RWPE2 (cell line): ENCODE results near the gene LOXHD1.

Source experiments
- ATAC-seq: fragments of 200-7000 bp; cut with Tn5 transposase; 3 replicates; pipeline ENCODE4 v1.9.1; 2021; ENCODE audit warnings: low read depth
- DNase-seq: peaks from one replicate; pipeline ENCODE4 v3.0.0-alpha.2; 2020; ENCODE audit warnings: low spot score
- H3K27ac ChIP-seq: fragments of 450-650 bp; 2 replicates; pipeline ENCODE4 v1.5.1; 2017; ENCODE audit warnings: mild to moderate bottlenecking; ENCODE audit not compliant: poor library complexity, severe bottlenecking
- H3K27me3 ChIP-seq: fragments of 250-450 bp; sonication (Bioruptor Pico); 2 replicates; pipeline ENCODE4 v1.5.1; 2021; ENCODE audit warnings: mild to moderate bottlenecking, moderate library complexity; ENCODE audit not compliant: insufficient read depth, poor library complexity, severe bottlenecking
- H3K36me3 ChIP-seq: fragments of 250-450 bp; sonication (Bioruptor Pico); 2 replicates; pipeline ENCODE4 v1.5.1; 2020; ENCODE audit warnings: low read depth, mild to moderate bottlenecking, moderate library complexity
- H3K4me1 ChIP-seq: fragments of 250-450 bp; sonication (Bioruptor Pico); 2 replicates; pipeline ENCODE4 v1.5.1; 2021; ENCODE audit warnings: mild to moderate bottlenecking, moderate library complexity; ENCODE audit not compliant: insufficient read depth, poor library complexity, severe bottlenecking
- H3K4me3 ChIP-seq: fragments of 250-450 bp; sonication (Bioruptor Pico); 2 replicates; pipeline ENCODE4 v1.5.1; 2021; ENCODE audit warnings: mild to moderate bottlenecking, moderate library complexity; ENCODE audit not compliant: severe bottlenecking
- H3K9me3 ChIP-seq: fragments of 250-450 bp; sonication (Bioruptor Pico); 2 replicates; pipeline ENCODE4 v1.5.1; 2021; ENCODE audit warnings: mild to moderate bottlenecking, moderate library complexity; ENCODE audit not compliant: severe bottlenecking
- TF ChIP-seq, protein P1 (sequence below): fragments of 450-650 bp; IDR thresholded peaks from one replicate; pipeline ENCODE4 v1.5.1; 2017; ENCODE audit warnings: mild to moderate bottlenecking, moderate library complexity; ENCODE audit not compliant: poor library complexity, severe bottlenecking

The LOXHD1 gene

DNA sequence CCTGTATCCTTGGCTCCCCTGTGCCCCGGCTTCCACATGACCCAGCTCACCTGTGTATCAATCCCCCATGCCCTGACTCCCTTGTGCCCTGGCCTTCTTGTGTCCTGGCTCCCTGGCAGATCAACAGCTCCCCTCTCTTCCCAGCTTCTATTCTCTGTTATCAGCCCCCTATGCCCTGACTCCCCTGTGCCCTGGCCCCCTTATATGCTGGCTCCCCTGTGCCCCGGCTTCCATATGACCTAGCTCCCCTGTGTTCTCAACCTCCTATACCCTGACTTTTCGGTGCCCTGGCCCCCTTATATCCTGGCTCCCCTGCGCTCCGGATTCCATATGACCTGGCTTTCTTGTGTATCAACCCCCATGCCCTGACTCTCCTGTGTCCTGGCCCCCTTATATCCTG lies 209.2 kb downstream of the LOXHD1 start:
- Histone ChIP-seq H3K27me3 (no peaks in the 10 kb centered on the region), H3K27ac (no peak overlapping the region), H3K36me3 (peaks cover 19% of the 10 kb centered on the region), H3K4me1 (no peaks in the 10 kb centered on the region), H3K4me3 (no peak overlapping the region), H3K9me3 (peaks cover 2% of the 10 kb centered on the region)
- TF ChIP-seq, protein P1, sequence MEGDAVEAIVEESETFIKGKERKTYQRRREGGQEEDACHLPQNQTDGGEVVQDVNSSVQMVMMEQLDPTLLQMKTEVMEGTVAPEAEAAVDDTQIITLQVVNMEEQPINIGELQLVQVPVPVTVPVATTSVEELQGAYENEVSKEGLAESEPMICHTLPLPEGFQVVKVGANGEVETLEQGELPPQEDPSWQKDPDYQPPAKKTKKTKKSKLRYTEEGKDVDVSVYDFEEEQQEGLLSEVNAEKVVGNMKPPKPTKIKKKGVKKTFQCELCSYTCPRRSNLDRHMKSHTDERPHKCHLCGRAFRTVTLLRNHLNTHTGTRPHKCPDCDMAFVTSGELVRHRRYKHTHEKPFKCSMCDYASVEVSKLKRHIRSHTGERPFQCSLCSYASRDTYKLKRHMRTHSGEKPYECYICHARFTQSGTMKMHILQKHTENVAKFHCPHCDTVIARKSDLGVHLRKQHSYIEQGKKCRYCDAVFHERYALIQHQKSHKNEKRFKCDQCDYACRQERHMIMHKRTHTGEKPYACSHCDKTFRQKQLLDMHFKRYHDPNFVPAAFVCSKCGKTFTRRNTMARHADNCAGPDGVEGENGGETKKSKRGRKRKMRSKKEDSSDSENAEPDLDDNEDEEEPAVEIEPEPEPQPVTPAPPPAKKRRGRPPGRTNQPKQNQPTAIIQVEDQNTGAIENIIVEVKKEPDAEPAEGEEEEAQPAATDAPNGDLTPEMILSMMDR, result no peak
- ATAC-seq, result no peak
- DNase-seq, result no peak

- Histone ChIP-seq H3K4me1 (no peaks in the 10 kb centered on the region), H3K27ac (no peak overlapping the region), H3K4me3 (no peak overlapping the region), H3K9me3 (peaks cover 2% of the 10 kb centered on the region), H3K36me3 (peaks cover 19% of the 10 kb centered on the region), H3K27me3 (no peaks in the 10 kb centered on the region)
- ATAC-seq (no peak), DNase-seq (no peak)
- TF ChIP-seq, protein P1, result no peak
Observed at GRCh38 chr18:46447323-46447722, 209.7 kb downstream of the LOXHD1 start.

DNA sequence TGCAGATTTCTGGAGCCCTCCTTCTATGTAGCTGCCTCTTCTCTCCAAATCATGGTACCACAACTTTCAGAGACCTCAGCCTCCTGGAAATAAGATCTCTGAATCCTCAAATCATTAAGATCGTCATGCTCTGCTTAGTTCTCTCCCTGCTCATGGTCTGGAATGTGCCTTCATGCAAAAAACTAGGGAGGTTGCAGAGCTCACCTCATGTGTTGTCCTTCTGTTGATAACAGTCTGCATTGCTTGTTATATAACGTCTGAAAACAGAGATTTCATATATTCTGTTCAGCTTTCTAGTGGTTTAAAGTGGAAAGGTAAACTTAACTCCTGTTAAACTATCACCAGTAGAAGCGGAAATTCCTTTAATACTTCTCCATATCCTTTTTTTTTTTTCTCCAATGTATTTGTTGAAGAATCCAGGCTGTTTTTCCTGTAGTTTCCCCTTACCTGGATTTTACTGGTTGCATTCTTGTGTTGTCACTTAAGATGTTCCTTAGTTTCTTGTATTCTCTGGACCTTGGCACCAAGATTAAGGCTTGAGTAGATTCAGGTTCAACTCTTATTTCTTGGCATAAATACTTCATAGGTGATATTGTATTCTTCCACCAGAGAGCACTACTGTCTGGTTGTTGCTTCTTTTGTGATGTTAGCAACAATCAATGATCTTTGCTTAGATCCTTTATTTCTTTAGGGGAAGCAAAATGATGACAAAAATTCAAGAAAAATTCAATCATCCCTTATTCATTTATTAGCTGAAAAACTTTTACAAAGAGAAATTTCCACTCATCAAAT lies 211.3 kb downstream of the LOXHD1 start:
- Histone ChIP-seq H3K4me1 (no peaks in the 10 kb centered on the region), H3K27me3 (no peaks in the 10 kb centered on the region), H3K4me3 (no peak overlapping the region), H3K9me3 (peaks cover 2% of the 10 kb centered on the region), H3K27ac (no peak overlapping the region), H3K36me3 (peaks cover 15% of the 10 kb centered on the region)
- ATAC-seq, result no peak
- no peak for DNase-seq
- TF ChIP-seq, protein P1, result no peak

DNA sequence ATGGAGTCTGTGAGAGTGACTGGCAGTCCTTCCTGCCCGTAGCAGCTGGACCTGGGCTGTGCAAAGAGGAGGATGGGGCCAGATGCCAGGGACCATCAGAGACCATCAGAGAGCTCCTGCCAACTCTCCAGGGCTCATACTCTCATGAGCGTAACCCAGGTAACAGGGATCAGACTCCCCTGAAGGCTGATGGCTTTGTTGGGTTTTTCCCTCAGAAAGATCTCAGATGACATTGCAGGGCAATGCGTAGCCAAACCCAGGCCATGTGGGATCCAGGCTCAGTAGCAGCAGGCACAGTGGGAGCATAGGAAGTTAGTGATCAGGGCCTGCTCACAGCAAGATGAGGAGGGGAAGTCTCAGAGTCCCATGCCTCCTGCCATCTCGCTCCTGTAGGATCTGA lies 218.0 kb downstream of the LOXHD1 start:
- H3K27ac ChIP-seq, result no peak overlapping the region
- no peaks in the 10 kb centered on the region for H3K4me1 ChIP-seq
- DNase-seq (no peak), ATAC-seq (no peak)
- TF ChIP-seq, protein P1, result no peak
- H3K27me3 ChIP-seq, result no peaks in the 10 kb centered on the region
- peaks cover 9% of the 10 kb centered on the region; the same call in 1 of the 2 replicates for H3K36me3 ChIP-seq
- no peak overlapping the region for H3K4me3 ChIP-seq
- no peaks in the 10 kb centered on the region for H3K9me3 ChIP-seq

GRCh38 chr18:46437061-46437460 lies 220.0 kb downstream of the LOXHD1 start:
- peaks cover 14% of the 10 kb centered on the region; the same call in 1 of the 2 replicates for H3K36me3 ChIP-seq
- no peak overlapping the region for H3K27ac ChIP-seq
- DNase-seq, result no peak
- H3K27me3 ChIP-seq, result no peaks in the 10 kb centered on the region
- no peak for ATAC-seq
- TF ChIP-seq, protein P1, result no peak
- H3K4me3 ChIP-seq, result no peak overlapping the region
- no peaks in the 10 kb centered on the region for H3K4me1 ChIP-seq
- no peaks in the 10 kb centered on the region for H3K9me3 ChIP-seq
